Astrocyte of the hippocampus (primary cell): ENCODE measurements around the gene NELFB.

Experiments used
- DNase-seq: peaks from one replicate; pipeline ENCODE4 v3.0.0; 2011; ENCODE audit warnings: low read depth, low spot score

NELFB gene

DNA sequence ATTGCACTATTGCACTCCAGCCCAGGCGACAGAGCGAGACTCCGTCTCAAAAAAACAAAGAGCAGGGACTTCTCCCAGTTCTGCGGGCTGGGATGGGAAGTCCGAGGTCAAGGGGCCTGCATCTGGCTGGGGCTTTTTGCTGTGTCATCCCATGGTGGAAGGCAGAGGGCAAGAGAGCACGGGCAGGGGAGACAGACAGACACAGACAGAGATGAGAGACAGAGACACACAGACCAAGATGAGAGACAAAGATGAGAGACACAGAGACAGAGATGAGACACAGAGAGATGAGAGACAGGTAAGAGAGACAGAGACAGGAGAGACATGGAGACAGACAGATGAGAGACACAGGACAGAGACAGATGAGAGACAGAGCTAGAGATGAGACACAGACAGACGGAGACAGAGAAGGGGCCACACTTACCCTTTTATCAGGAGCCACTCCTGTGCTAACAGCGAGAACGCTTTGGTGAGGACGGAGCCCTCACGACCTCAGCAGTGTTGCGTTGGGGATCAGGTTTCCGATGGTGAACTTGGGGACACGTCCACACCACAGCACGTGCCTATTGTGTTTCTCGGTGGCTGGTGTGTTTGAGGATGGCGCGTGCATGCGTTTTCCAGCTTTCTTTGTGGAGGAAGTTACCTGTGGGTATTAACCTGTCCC lies 13.5 kb downstream of the NELFB start:
- no peak for DNase-seq

DNA sequence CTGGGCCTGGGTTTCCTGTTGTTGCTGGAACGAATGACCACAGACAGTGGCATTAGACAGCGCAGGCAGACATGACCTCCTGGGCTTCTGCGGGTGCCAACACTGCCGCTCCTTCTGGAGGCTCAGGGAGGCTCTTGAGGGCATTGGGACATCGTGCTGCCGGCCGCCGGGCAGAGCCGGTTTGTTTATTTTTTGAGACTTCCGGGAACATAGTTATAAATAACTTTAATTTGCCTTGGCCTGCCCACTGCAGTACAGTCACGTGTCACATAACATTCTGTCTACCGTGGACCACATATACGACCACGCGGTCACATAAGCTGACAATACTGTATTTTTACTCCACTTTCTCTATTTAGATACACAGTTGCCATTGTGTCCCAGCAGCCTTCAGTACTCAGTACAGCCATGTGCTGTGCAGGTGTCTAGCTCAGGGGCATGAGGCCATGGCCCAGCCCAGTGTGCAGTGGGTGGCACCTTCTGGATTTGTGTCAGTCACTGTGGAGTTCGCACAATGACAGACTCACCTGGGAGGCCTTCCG lies 14.2 kb downstream of the NELFB start:
- no peak for DNase-seq

DNA sequence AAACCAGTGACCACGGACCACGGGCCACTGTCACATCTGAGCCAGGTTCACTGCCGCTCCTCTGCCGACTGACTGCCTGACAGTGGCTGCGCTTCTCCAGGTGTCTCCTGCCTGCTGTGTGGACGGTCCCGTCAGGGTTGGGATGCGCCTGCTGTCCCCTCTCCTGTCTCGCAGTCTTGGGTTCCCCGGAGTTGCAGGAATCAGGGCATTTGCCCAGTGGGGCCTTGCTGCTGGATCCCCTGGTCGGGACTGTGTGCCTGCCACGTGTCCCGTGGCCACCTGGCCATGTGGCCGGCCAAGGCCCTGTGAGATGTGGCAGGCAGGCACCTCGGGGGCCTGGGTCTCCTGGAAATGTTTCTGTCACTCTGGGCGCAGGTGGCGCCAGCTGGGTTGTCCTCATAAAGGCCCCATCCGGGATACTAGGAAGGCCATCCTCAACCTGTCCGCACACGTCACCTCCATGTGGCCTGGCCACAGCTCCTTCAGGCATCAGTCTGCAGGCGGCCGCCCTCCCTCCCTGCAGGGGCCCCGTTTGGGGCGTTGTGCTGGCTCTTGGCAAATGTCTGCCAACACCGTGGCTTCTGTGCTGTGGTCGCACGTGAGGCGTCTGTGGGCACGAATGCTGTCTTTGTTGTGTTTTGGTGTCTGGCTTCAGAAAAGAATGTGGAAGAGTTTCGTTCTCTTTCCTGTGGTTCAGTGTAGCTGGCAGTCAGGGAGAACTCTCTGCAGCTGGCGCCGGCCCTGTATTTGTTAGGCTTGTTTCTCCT lies 16.0 kb downstream of the NELFB start:
- peak; percentile 82 for DNase-seq

DNA sequence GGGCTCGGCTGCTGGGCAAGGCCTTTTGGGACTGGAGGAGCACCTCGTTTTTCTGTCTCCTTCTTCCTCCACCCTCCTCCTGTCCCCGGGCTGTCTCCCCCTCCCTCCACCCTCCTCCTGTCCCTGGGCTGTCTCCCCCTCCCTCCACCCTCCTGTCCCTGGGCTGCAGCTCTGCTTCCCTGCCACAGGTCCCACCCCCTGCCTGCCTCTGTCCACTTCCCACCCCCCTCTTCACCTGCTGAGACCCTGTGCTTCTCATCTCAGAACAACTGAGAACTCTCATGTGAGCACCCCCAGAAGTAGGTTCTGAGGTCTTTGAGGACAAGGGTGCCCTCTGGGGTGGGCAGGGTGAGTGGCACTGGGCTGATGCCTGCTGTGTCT lies 16.6 kb downstream of the NELFB start:
- no peak for DNase-seq

DNA sequence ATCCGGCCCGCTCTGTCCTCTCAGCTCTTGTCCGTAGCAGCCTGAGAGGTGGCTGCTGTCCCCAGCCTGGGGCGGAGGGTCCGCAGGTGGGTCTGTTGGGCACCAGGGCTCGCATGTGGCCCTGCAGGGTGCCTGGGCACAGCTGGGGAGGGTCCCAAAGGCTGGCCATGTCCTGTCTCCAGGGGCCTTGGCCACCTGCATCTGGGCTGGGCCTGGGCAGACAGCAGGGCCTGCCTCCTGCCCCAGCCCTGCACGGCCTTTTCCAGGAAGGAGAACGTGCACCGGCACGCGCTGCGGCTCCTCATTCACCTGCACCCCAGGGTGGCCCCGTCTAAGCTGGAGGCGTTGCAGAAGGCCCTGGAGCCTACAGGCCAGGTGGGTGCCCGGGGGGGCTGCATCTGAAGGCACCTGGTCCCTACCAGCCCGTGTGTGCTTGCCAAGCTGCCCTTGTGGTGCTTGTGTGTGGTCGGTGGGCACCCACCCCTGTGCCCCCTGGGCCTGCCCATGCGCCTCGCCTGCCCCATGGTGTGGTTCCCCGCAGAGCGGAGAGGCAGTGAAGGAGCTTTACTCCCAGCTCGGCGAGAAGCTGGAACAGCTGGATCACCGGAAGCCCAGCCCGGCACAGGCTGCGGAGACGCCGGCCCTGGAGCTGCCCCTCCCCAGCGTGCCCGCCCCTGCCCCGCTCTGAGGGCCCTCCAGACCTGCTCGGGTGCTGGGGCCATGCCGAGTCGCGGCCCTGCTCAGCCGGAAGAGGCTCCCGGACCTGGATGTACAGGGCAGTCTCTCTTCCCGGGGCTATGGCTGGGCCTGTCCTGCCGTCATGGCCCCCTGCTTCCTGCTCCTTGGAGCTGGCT lies 17.3 kb downstream of the NELFB start:
- no peak for DNase-seq

- no peak for DNase-seq
These were observed 18.0 kb downstream of the NELFB start for GRCh38 chr9:137273095-137273490.

DNA sequence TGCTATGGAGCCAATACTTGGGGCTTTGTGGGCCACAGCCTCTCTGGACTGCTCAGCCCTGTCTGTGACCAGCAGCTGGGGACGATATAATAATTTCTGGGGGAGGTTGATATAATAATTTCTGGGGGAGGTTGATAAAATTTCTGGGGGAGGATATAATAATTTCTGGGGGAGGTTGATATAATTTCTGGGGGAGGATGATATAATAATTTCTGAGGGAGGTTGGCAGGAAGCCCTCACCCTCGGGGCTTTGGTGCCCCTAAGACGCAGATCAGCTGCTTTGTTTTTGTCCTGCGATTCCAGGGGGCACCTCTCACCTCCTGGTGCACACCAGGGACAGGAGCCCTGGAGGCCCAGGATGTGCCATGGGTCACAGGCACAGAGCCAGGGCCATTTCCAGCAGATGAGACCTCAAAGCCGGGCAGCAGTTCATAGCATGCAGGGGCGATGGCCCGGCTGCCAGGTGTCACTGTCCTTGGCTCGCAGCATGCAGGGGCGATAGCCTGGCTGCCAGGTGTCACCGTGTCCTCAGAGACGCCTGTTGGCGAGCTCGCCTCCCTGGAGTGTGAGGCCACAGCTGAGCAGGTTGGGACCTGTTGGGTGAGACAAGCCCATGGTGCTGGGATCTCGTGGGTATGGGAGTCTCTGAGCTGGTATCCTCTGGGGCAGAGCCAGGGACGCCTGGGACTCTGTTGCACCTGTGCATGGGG lies 18.6 kb downstream of the NELFB start:
- DNase-seq: peak; percentile 0

- no peak for DNase-seq
These were observed 20.1 kb downstream of the NELFB start for GRCh38 chr9:137275203-137275587.

GRCh38 chr9:137275588-137276472 lies 20.7 kb downstream of the NELFB start:
- no peak for DNase-seq

- DNase-seq: peak; percentile 68
These were observed 21.6 kb downstream of the NELFB start for GRCh38 chr9:137276473-137277328.

DNA sequence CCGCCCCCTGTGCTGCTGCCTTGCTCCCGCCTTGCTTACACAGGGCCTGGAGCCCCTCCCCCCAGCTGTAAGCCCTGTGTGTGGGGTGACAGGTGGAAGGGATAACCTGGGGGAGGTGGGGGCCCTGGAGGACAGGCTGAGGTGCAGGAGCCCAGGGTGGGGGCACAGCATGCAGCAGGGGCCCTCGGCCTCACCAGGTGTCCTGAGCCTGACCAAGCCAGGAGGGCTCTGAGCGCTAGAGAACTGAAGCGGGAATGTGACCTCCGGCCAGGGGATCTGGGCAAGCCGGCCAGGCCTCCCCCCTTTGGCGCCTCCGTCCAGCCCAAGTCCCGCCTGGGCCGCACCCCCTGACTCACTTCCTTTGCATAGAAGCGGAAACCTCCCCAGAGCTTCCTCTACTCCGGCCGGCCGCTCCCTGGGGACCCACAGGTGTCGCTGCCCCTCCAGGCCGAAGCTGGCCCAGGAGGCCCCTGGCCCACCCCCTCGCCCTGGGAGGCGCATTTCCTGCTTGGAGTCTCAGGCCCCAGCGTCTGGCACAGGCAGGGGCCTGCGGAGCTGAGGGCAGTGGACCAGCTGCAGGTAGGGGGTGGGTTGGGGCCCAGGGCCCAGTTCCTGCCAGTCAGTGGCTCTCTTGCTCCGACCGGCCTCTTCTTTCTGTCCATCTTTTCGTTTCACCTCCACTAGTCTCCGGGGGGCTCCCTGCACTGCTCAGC lies 22.4 kb downstream of the NELFB start, which contains the start of gene TOR4A:
Gene TOR4A (plus strand): TSS at position 398 of the 713 bp plus-strand sequence. CDS start 964 bp downstream, outside the sequence.
- peak; percentile 89 for DNase-seq

GRCh38 chr9:137278061-137278701 lies 23.1 kb downstream of the NELFB start:
- DNase-seq: peak; percentile 36

GRCh38 chr9:137278721-137279711 lies 23.9 kb downstream of the NELFB start:
- no peak for DNase-seq

DNA sequence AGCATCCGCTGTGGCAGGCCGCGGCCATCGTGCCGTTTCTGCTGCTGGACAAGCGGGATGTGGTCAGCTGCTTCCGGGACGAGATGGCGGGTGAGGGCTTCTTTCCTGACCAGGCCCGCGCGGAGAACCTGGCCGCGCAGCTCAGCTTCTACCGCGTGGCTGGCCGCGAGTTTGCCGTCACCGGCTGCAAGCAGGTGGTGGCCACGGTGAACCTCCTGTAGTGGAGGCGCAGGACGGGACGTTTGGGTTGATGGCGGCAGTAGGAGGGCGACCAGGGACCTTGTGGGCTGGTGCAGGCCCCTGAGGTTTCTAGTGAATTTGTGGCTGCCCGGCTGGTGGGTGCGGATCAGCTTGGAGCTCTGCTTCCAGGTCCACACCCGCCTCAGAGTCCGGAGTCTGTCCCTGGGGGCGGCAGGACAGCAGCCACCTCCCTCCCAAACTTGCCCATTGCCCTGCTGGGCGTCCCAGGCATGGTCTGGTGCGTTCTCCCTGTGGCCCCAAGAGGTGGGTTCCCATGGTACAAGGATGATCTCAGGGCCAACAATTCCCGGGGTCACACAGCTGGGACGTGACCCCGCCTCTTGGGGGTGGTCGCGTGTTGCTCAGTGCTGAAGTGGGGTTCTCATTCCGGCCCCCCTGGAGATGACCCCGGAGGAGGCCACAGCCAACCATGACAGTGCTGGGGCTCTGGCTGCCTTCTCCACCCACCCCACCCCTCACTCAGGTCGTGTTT lies 24.8 kb downstream of the NELFB start:
- DNase-seq: no peak

DNA sequence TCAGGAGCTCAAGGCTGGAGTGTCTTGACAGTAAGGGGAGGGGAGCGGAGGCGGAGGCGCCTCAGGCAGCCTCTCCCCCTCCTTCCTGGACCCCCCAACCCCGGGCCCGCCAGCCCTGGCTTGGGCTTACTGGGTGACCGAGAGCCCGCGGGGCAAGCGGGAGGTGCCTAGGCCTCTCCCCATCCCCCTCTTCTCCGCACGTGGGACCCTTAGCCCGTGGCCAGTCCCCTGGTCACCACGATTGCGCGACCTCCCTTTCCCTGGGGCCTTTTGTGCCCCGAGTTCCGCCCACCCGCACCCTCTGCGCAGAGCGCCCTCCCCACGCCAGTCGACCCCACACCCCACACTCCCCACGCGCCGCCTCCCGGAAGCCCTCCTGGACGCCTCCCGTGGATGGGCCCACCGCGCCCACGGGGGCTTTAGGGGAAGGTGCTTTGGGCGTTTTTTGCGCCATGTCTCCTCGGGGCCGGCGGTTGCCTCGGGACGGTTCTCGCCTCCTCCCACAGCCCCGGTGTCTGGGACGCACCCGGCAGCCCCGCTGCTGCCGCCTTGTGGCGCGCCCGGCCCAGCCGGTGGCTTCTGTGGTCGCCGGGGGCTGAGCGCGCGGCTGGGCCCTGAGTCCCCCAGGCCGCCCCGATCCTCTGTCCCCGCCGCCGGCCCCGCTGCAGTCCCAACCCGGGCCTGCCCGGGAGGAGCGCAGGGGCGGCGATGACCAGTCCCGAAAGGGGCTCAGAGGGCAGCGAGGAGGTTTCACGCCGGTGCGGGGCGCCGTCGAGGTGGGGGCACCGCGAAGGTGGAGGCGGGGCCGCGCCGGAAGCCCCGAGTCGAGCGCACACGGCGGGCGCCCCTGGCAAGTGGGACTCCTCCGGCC lies 25.6 kb downstream of the NELFB start:
- peak; percentile 74 for DNase-seq
